HCT116 (cell line): Measurements from ENCODE around the gene MEX3B. TPM values are rescaled to one million over a fixed set of nuclear protein-coding genes. Genes with fewer than 3 reads are reported as not detected.

Experiments
- ATAC-seq: fragments of 200-7000 bp; cut with Tn5 transposase; 2 replicates; pipeline ENCODE4 v1.9.1; 2020; ENCODE audit warnings: mild to moderate bottlenecking, moderate library complexity
- BruUV-seq: library from RNA; stranded (reverse); fragments of 400-500 nt; replicated peaks from 2 replicates; lab custom pipeline; 2021; lab: Mats Ljungman, UMichigan
- CTCF ChIA-PET: fragments of 300-600 bp; sonication (Branson Sonifier 250); formaldehyde crosslinking; loops from one replicate; lab custom pipeline; 2021; ENCODE audit warnings: antibody characterized with exemption; lab: Charles Lee
- POLR2A ChIA-PET: fragments of 300-600, 350-600 bp; sonication (Branson Sonifier 250); formaldehyde crosslinking; loops from one replicate; lab custom pipeline; 2021; ENCODE audit warnings: antibody characterized with exemption; lab: Charles Lee
- RAD21 ChIA-PET, 2 experiments: fragments of 300-600 bp; sonication (Branson Sonifier 250); formaldehyde crosslinking; loops; one replicate each; lab custom pipeline; 2023; ENCODE audit warnings: low total read pairs in 2 of 2; ENCODE audit not compliant: uncharacterized antibody in 2 of 2, unreplicated experiment in 2 of 2, low non-redundant PET in 1 of 2; lab: Charles Lee
- DNase-seq: peaks from one replicate; pipeline ENCODE4 v3.0.0-alpha.2; 2010; ENCODE audit warnings: low read depth, low spot score
- H2AFZ ChIP-seq: fragments of 200-600 bp; shearing (Covaris generic), sonication (generic); 2 replicates; pipeline ENCODE4 v1.6.1; 2017; ENCODE audit warnings: low read depth, mixed run types, mixed read lengths, antibody characterized with exemption, low read length; ENCODE audit not compliant: poor library complexity, severe bottlenecking
- H3K27ac ChIP-seq: 2 replicates; pipeline ENCODE4 v1.5.1; 2012; ENCODE audit warnings: low read depth, low read length
- H3K27me3 ChIP-seq: fragments of 200-600 bp; sonication (generic); 2 replicates; pipeline ENCODE4 v1.6.1; 2016; ENCODE audit warnings: mixed run types, low read length, mixed read lengths; ENCODE audit not compliant: insufficient read depth
- H3K36me3 ChIP-seq, 2 experiments: fragments of 200-500 bp in 1 of 2; fragments of 200-600 bp in 1 of 2; sonication (Bioruptor generic) in 1 of 2; sonication (generic) in 1 of 2; 2 replicates each; pipeline versions ENCODE4 v1.5.1 to v1.6.1; 2014 to 2016; ENCODE audit warnings: low read length in 2 of 2, inconsistent platforms in 1 of 2, mixed read lengths in 1 of 2, mixed run types in 1 of 2; ENCODE audit not compliant: insufficient read depth in 2 of 2, control insufficient read depth in 1 of 2
- H3K4me1 ChIP-seq, 2 experiments: fragments of 200-600 bp in 1 of 2; sonication (generic) in 1 of 2; 2 replicates each; pipeline versions ENCODE4 v1.5.1 to v1.6.1; 2012 to 2017; ENCODE audit warnings: low read length in 2 of 2, inconsistent platforms in 1 of 2, mild to moderate bottlenecking in 1 of 2, mixed read lengths in 1 of 2, mixed run types in 1 of 2, moderate library complexity in 1 of 2; ENCODE audit not compliant: insufficient read depth in 2 of 2, control insufficient read depth in 1 of 2
- H3K4me2 ChIP-seq: fragments of 200-600 bp; sonication (generic); 2 replicates; pipeline ENCODE4 v1.6.1; 2017; ENCODE audit warnings: mixed run types, low read length, mixed read lengths
- H3K4me3 ChIP-seq, 2 experiments: fragments of 200-600 bp in 1 of 2; sonication (generic) in 1 of 2; replicated peaks in 1 of 2; 2 replicates each; pipeline ENCODE4 v1.5.1; 2011 to 2016; ENCODE audit warnings: low read length in 2 of 2, control low read depth in 1 of 2, low read depth in 1 of 2, mild to moderate bottlenecking in 1 of 2, mixed read lengths in 1 of 2, mixed run types in 1 of 2
- H3K79me2 ChIP-seq: fragments of 200-600 bp; sonication (generic); 2 replicates; pipeline ENCODE4 v1.6.1; 2017; ENCODE audit warnings: mild to moderate bottlenecking, mixed run types, low read length, moderate library complexity, mixed read lengths; ENCODE audit not compliant: insufficient read depth
- H3K9ac ChIP-seq: fragments of 200-600 bp; sonication (generic); 2 replicates; pipeline ENCODE4 v1.6.1; 2016; ENCODE audit warnings: low read length, mixed read lengths
- H3K9me2 ChIP-seq: fragments of 200-600 bp; sonication (generic), shearing (Covaris generic); 2 replicates; pipeline ENCODE4 v1.6.1; 2017; ENCODE audit warnings: mixed run types, mild to moderate bottlenecking, moderate library complexity; ENCODE audit not compliant: insufficient read depth
- H3K9me3 ChIP-seq, 2 experiments: fragments of 200-500 bp in 1 of 2; fragments of 200-600 bp in 1 of 2; sonication (Bioruptor generic) in 1 of 2; sonication (generic) in 1 of 2; 2 replicates each; pipeline ENCODE4 v1.6.1; 2014 to 2017; ENCODE audit warnings: low read length in 2 of 2, mixed read lengths in 2 of 2, inconsistent platforms in 1 of 2, low read depth in 1 of 2, mild to moderate bottlenecking in 1 of 2, mixed run types in 1 of 2, moderate library complexity in 1 of 2; ENCODE audit not compliant: control insufficient read depth in 1 of 2, insufficient read depth in 1 of 2
- H4K20me1 ChIP-seq: fragments of 200-600 bp; sonication (generic), shearing (Covaris generic); 2 replicates; pipeline ENCODE4 v1.6.1; 2017; ENCODE audit warnings: mixed run types, mild to moderate bottlenecking, moderate library complexity; ENCODE audit not compliant: insufficient read depth
- CBX3 ChIP-seq: IDR thresholded peaks from 2 replicates; pipeline ENCODE4 v1.6.1; 2012; ENCODE audit warnings: low read depth
- CTCF ChIP-seq, 3 experiments: fragments of 200-600 bp in 1 of 3; sonication (generic) in 1 of 3; IDR thresholded peaks in 2 of 3; conservative IDR thresholded peaks in 1 of 3; 2 replicates each; pipeline ENCODE4 v1.5.1; 2012 to 2017; ENCODE audit warnings: low read depth in 2 of 3, low read length in 2 of 3, antibody characterized with exemption in 1 of 3, borderline replicate concordance in 1 of 3, control low read depth in 1 of 3, mild to moderate bottlenecking in 1 of 3, mixed read lengths in 1 of 3, mixed run types in 1 of 3, moderate library complexity in 1 of 3; ENCODE audit not compliant: insufficient read depth in 1 of 3
- EZH2phosphoT487 ChIP-seq: fragments of 200-600 bp; IDR thresholded peaks from 2 replicates; pipeline ENCODE4 v1.6.1; 2018; ENCODE audit warnings: antibody characterized with exemption, borderline replicate concordance
- POLR2AphosphoS5 ChIP-seq: IDR thresholded peaks from 2 replicates; pipeline ENCODE4 v1.6.1; 2011; ENCODE audit warnings: mild to moderate bottlenecking, low read depth, low read length, moderate library complexity
- SIN3A ChIP-seq: IDR thresholded peaks from 2 replicates; pipeline ENCODE4 v1.6.1; 2012; ENCODE audit warnings: low read depth
- TCF7L2 ChIP-seq: IDR thresholded peaks from 2 replicates; pipeline ENCODE4 v1.7.0; 2011; ENCODE audit warnings: borderline replicate concordance, inconsistent platforms; ENCODE audit not compliant: insufficient read depth, insufficient read length; ENCODE audit errors: extremely low read depth
- ZFX ChIP-seq: fragments of 450-650 bp; IDR thresholded peaks from 2 replicates; pipeline ENCODE4 v1.6.1; 2017
- intact Hi-C: fragments of 100-400 bp; cut with micrococcal nuclease; formaldehyde crosslinking; loops from 2 replicates; pipeline ENCODE4 v1.10.0; 2022
- total RNA-seq: library from RNA; stranded (reverse); gene quantifications from one replicate; pipeline ENCODE4 v1.2.1, GENCODE V29; 2021; ENCODE audit not compliant: unreplicated experiment
- TF ChIP-seq, protein P1 (sequence below): IDR thresholded peaks from 2 replicates; pipeline ENCODE4 v1.6.1; 2011; ENCODE audit warnings: mild to moderate bottlenecking, low read length, moderate library complexity; ENCODE audit not compliant: insufficient replicate concordance; ENCODE audit errors: extremely low read depth

Gene MEX3B
- total RNA-seq, 1 experiment from 2014 or later = 1.9 TPM

DNA sequence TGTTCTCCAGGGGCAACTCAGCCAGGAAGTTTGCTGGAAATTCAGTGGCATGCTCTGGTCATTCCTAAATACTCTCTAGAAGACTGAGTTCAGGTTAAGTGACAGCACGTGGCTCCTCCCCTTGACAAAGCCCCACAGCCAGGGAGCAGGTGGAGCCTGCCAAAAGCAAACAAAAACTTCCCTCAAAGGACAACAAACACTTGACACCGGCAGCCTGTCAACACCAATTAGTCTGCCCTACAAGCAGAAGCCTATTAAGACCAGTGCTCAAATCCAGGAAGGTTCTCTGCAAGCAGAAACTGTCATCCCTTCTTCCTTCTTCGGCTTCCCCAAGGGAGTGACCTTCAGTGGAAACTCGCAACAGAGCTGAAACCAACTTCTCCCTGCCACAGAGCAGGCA is 5.0 kb downstream of the MEX3B start:
- Histone ChIP-seq H2AFZ (no peak overlapping the region), H3K9me2 (no peaks in the 10 kb centered on the region), H3K4me1 (peaks cover 11 to 15% of the 10 kb centered on the region in 2 experiments), H3K79me2 (no peaks in the 10 kb centered on the region), H3K27ac (no peak overlapping the region), H4K20me1 (no peaks in the 10 kb centered on the region), H3K9ac (no peak overlapping the region), H3K4me2 (no peak overlapping the region), H3K27me3 (no peaks in the 10 kb centered on the region; the same call in 1 of the 2 replicates), H3K36me3 (peaks cover 0 to 5% of the 10 kb centered on the region in 2 experiments; a peak in 2 of 4 replicates), H3K9me3 (no peaks in the 10 kb centered on the region), H3K4me3 (no peak overlapping the region)
- ATAC-seq (no peak; the same call in 1 of the 2 replicates), DNase-seq (no peak)
- no peak for TF ChIP-seq TCF7L2
- TF ChIP-seq EZH2phosphoT487 = no peak
- TF ChIP-seq POLR2AphosphoS5 = no peak
- TF ChIP-seq, protein P1, sequence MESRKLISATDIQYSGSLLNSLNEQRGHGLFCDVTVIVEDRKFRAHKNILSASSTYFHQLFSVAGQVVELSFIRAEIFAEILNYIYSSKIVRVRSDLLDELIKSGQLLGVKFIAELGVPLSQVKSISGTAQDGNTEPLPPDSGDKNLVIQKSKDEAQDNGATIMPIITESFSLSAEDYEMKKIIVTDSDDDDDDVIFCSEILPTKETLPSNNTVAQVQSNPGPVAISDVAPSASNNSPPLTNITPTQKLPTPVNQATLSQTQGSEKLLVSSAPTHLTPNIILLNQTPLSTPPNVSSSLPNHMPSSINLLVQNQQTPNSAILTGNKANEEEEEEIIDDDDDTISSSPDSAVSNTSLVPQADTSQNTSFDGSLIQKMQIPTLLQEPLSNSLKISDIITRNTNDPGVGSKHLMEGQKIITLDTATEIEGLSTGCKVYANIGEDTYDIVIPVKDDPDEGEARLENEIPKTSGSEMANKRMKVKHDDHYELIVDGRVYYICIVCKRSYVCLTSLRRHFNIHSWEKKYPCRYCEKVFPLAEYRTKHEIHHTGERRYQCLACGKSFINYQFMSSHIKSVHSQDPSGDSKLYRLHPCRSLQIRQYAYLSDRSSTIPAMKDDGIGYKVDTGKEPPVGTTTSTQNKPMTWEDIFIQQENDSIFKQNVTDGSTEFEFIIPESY = no peak
- TF ChIP-seq ZFX = no peak
- no peak for TF ChIP-seq CTCF (IDR thresholded peaks at IDR 0.05 in 2 of 3, conservative IDR thresholded peaks at IDR 0.05 in 1 of 3; ENCODE audit: borderline replicate concordance in 1 of 3, insufficient read depth in 1 of 3, low read depth in 2 of 3, low read length in 2 of 3)
- no peak for TF ChIP-seq SIN3A
- TF ChIP-seq CBX3 = no peak
- intact Hi-C loops = no loop called here
- ChIA-PET POLR2A (no interaction called here), CTCF (no interaction called here), RAD21 (no interaction called here)
- no TSS peak for BruUV-seq
